Effector memory CD4-positive, alpha-beta T cell (primary cell): ENCODE data around the gene AGBL4.

Experiments used
- DNase-seq, 3 donors: peaks; one replicate each; pipeline ENCODE4 v3.0.0-alpha.2; 2020
- H3K27ac ChIP-seq: 2 replicates; pipeline ENCODE4 v1.7.0; 2013; ENCODE audit warnings: mild to moderate bottlenecking, low read length, moderate library complexity; ENCODE audit not compliant: insufficient read depth, poor library complexity, severe bottlenecking
- H3K27me3 ChIP-seq: replicated peaks from 2 replicates; pipeline ENCODE4 v1.7.0; 2013; ENCODE audit warnings: mild to moderate bottlenecking, low read length; ENCODE audit not compliant: insufficient read depth, control insufficient read depth, poor library complexity, severe bottlenecking
- H3K36me3 ChIP-seq: 2 replicates; pipeline ENCODE4 v1.7.0; 2013; ENCODE audit warnings: mild to moderate bottlenecking, low read length, moderate library complexity; ENCODE audit not compliant: control insufficient read depth, insufficient read depth
- H3K4me1 ChIP-seq: 2 replicates; pipeline ENCODE4 v1.7.0; 2013; ENCODE audit warnings: low read length, mild to moderate bottlenecking; ENCODE audit not compliant: control insufficient read depth, insufficient read depth, poor library complexity, severe bottlenecking
- H3K4me3 ChIP-seq: 2 replicates; pipeline ENCODE4 v1.7.0; 2013; ENCODE audit warnings: low read length, low read depth, mild to moderate bottlenecking; ENCODE audit not compliant: insufficient read depth, poor library complexity, severe bottlenecking
- H3K9me3 ChIP-seq: 2 replicates; pipeline ENCODE4 v1.7.0; 2013; ENCODE audit warnings: mild to moderate bottlenecking, low read length, moderate library complexity; ENCODE audit not compliant: control insufficient read depth

The AGBL4 gene

GRCh38 chr1:48556186-48556850, 1467.4 kb downstream of the AGBL4 start:
- Histone ChIP-seq H3K27me3 (no peaks in the 10 kb centered on the region), H3K36me3 (no peaks in the 10 kb centered on the region), H3K4me1 (no peaks in the 10 kb centered on the region), H3K27ac (no peak overlapping the region), H3K4me3 (no peak overlapping the region), H3K9me3 (no peaks in the 10 kb centered on the region)
- no peak for DNase-seq

GRCh38 chr1:48555271-48555670, 1468.5 kb downstream of the AGBL4 start:
- DNase-seq: no peak
- Histone ChIP-seq H3K27me3 (no peaks in the 10 kb centered on the region), H3K9me3 (no peaks in the 10 kb centered on the region), H3K4me3 (no peak overlapping the region), H3K4me1 (no peaks in the 10 kb centered on the region), H3K27ac (no peak overlapping the region), H3K36me3 (no peaks in the 10 kb centered on the region)

DNA sequence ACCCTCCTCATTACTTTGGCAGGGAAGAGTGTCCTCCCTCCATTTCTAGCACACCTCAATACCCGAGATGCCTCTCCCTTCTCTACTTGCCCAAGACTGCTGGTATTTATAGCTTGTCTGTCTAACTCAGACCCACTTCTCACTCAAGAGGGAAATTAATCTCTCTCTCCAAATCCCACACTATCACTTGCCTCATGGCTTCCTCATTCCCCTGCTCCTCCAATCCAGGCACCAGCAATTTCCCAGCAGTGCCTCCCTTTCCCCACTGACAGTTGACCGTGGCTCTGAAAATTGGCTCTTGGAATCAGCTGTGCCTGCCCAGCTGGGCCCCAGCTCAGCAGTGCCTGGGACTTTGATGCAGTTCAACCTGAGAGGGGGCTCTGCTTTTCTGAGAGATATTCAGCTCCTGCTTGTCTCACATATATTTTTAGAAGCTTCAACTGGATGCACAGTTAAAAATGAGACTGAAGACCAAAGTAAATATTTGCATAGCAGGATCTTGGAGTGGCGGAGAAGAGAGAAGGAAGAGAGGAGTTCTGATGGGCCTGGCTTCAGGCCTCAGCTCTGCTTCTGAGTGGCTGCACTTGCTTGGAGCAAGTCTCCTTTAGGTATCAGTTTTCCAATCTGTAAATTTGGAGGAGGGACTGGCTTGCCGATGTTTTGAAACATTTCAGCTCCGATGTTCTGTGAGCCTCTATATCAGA, 1470.7 kb downstream of the AGBL4 start:
- no peak overlapping the region for H3K4me3 ChIP-seq
- H3K36me3 ChIP-seq: no peaks in the 10 kb centered on the region
- DNase-seq: no peak
- no peaks in the 10 kb centered on the region for H3K4me1 ChIP-seq
- no peak overlapping the region for H3K27ac ChIP-seq
- H3K9me3 ChIP-seq: no peaks in the 10 kb centered on the region
- H3K27me3 ChIP-seq: no peaks in the 10 kb centered on the region

GRCh38 chr1:48552420-48552819, 1471.3 kb downstream of the AGBL4 start:
- H3K27ac ChIP-seq: no peak overlapping the region
- H3K9me3 ChIP-seq: no peaks in the 10 kb centered on the region
- no peak for DNase-seq
- H3K36me3 ChIP-seq: no peaks in the 10 kb centered on the region
- no peak overlapping the region for H3K4me3 ChIP-seq
- H3K27me3 ChIP-seq: no peaks in the 10 kb centered on the region
- no peaks in the 10 kb centered on the region for H3K4me1 ChIP-seq

GRCh38 chr1:48548985-48549384, 1474.8 kb downstream of the AGBL4 start:
- Histone ChIP-seq H3K4me3 (no peak overlapping the region), H3K36me3 (no peaks in the 10 kb centered on the region)

GRCh38 chr1:48547561-48548220, 1476.1 kb downstream of the AGBL4 start:
- Histone ChIP-seq H3K9me3 (no peaks in the 10 kb centered on the region), H3K4me3 (no peak overlapping the region), H3K4me1 (no peaks in the 10 kb centered on the region), H3K27me3 (no peaks in the 10 kb centered on the region), H3K36me3 (no peaks in the 10 kb centered on the region), H3K27ac (no peak overlapping the region)
- no peak for DNase-seq

More at GRCh38 chr1:48548985-48549384, 1474.8 kb downstream of the AGBL4 start:
- Histone ChIP-seq H3K9me3 (no peaks in the 10 kb centered on the region), H3K4me1 (no peaks in the 10 kb centered on the region), H3K27ac (no peak overlapping the region), H3K27me3 (no peaks in the 10 kb centered on the region)
- no peak for DNase-seq

- Histone ChIP-seq H3K36me3 (no peaks in the 10 kb centered on the region), H3K27ac (no peak overlapping the region), H3K27me3 (peaks cover 3% of the 10 kb centered on the region), H3K4me3 (no peak overlapping the region), H3K4me1 (no peaks in the 10 kb centered on the region), H3K9me3 (no peaks in the 10 kb centered on the region)
- DNase-seq: no peak
Measured at GRCh38 chr1:48543854-48544253, 1479.9 kb downstream of the AGBL4 start.

GRCh38 chr1:48540587-48540986, 1483.2 kb downstream of the AGBL4 start:
- H3K27me3 ChIP-seq: peaks cover 3% of the 10 kb centered on the region
- DNase-seq: no peak
- H3K36me3 ChIP-seq: no peaks in the 10 kb centered on the region
- no peaks in the 10 kb centered on the region for H3K9me3 ChIP-seq
- H3K4me1 ChIP-seq: no peaks in the 10 kb centered on the region
- no peak overlapping the region for H3K27ac ChIP-seq
- no peak overlapping the region for H3K4me3 ChIP-seq

DNA sequence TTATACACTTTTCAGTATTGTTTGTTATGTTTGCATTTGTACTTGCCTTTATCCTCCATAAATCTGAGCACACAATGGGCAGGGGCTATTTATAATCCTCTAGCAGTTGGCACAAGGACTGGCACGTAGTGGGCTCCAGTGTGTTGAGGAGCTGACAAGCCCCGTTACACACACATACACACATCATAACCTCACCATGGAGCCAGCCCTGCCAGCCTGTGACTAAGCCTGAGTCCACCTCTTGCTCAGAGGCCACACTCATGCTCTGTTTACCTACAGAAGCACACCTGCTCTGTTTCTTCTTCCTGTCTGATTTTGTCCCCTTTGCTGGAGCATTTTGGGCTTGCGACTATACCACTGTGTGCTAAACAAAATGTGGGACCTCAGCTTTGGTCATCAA, 1487.3 kb downstream of the AGBL4 start:
- peaks cover 3% of the 10 kb centered on the region for H3K27me3 ChIP-seq
- H3K4me1 ChIP-seq: no peaks in the 10 kb centered on the region
- no peaks in the 10 kb centered on the region for H3K9me3 ChIP-seq
- no peak overlapping the region for H3K4me3 ChIP-seq
- no peaks in the 10 kb centered on the region for H3K36me3 ChIP-seq
- DNase-seq: no peak
- no peak overlapping the region for H3K27ac ChIP-seq

DNA sequence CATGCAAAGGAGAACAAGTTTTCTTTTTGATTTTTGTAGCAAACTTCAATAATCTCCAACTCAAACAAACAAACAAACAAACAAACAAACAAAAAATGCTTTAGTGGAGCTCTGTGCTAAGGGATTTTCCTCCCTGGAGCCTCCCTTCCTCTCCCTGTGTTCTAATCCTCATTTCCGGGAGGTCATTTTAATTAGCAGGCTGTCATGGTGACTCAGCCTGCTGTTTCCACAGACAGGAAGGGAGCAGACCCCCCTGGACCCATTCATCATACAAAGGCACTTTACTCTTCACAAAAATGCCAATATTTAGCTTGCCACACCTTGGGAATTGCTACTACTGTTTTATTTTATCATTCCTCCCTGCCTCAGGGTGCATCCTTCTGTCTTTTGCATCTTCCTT, 1490.8 kb downstream of the AGBL4 start:
- Histone ChIP-seq H3K4me3 (no peak overlapping the region), H3K27ac (no peak overlapping the region), H3K27me3 (no peaks in the 10 kb centered on the region), H3K9me3 (no peaks in the 10 kb centered on the region), H3K4me1 (no peaks in the 10 kb centered on the region), H3K36me3 (no peaks in the 10 kb centered on the region)
- DNase-seq: no peak
